ENCODE results near the gene PCDHA5. TPM values are rescaled to one million over a fixed set of nuclear protein-coding genes. Genes with fewer than 3 reads are reported as not detected.
"Not testable (repeated sequence)": the region's sequence is repeated elsewhere in the genome, so short reads cannot be mapped to it uniquely, and the experiment has no call there.

PCDHA5 gene
- total RNA-seq, 1 donor from 2014 or later = 1.0 TPM

DNA sequence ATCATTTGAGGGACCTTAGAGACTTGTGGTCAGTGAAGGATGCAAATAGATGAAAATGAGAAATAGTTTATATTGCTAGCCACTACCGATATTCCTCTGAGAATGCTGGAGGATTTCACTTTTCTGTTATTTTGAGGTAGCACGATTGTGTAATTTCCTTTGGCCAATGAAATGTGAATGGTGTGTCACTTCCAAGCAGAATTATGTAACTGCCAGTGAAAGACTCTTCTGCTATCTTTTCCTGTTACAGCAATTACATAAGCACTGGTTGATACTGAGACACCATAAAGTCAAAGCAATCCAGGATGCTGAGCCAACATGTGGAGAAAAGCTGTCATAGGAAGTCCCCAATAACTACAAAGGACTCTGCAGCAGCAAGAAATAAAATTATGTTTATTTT, 30.3 kb upstream of the PCDHA5 start:
- no peak overlapping the region for H3K4me3 Mint-ChIP-seq (ENCODE audit: unreplicated experiment)
- peaks cover 38% of the 10 kb centered on the region for H3K9me3 Mint-ChIP-seq (ENCODE audit: unreplicated experiment)
- no peaks in the 10 kb centered on the region for H3K4me1 Mint-ChIP-seq (ENCODE audit: unreplicated experiment)
- DNase-seq (ENCODE audit: extremely low spot score, unreplicated experiment) = no peak
- H3K36me3 Mint-ChIP-seq (ENCODE audit: unreplicated experiment) = no peaks in the 10 kb centered on the region
- TF ChIP-seq, protein P1, sequence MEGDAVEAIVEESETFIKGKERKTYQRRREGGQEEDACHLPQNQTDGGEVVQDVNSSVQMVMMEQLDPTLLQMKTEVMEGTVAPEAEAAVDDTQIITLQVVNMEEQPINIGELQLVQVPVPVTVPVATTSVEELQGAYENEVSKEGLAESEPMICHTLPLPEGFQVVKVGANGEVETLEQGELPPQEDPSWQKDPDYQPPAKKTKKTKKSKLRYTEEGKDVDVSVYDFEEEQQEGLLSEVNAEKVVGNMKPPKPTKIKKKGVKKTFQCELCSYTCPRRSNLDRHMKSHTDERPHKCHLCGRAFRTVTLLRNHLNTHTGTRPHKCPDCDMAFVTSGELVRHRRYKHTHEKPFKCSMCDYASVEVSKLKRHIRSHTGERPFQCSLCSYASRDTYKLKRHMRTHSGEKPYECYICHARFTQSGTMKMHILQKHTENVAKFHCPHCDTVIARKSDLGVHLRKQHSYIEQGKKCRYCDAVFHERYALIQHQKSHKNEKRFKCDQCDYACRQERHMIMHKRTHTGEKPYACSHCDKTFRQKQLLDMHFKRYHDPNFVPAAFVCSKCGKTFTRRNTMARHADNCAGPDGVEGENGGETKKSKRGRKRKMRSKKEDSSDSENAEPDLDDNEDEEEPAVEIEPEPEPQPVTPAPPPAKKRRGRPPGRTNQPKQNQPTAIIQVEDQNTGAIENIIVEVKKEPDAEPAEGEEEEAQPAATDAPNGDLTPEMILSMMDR (IDR thresholded peaks at IDR 0.05) = no peak
- H3K27me3 Mint-ChIP-seq (ENCODE audit: unreplicated experiment) = no peaks in the 10 kb centered on the region
- no peak overlapping the region for H3K27ac Mint-ChIP-seq (ENCODE audit: unreplicated experiment)

DNA sequence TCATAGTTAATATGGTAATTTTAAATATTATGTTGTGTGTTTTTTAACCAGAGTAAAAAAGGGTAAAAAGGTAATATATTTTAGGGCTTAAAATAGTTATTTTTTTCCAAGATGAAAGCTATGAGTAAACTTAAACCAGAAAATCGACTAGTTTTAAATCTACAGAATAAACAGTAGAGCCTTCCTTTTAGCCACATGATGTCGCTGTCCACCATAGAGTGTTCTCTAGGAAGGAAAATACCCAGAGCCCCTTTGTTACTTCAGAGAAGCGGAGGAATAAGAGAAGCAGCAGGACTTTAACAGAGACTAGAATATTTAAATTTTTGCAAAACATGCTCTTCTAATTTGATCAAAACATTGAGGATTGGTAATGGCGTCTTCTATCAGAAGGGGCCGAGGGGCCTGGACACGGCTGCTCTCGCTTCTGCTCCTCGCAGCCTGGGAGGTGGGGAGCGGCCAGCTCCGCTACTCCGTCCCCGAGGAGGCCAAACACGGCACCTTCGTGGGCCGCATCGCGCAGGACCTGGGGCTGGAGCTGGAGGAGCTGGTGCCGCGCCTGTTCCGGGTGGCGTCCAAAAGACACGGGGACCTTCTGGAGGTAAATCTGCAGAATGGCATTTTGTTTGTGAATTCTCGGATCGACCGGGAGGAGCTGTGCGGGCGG, 26.7 kb upstream of the PCDHA5 start, which contains the start of gene PCDHA2:
PCDHA2 (plus strand) TSS at position 258 of the 664 bp plus-strand sequence.
- H3K36me3 Mint-ChIP-seq (ENCODE audit: unreplicated experiment) = peaks cover 4% of the 10 kb centered on the region
- no peaks in the 10 kb centered on the region for H3K4me1 Mint-ChIP-seq (ENCODE audit: unreplicated experiment)
- peak within 1 kb of the TSS; percentile 63 for H3K4me3 Mint-ChIP-seq (ENCODE audit: unreplicated experiment)
- DNase-seq (ENCODE audit: extremely low spot score, unreplicated experiment) = no peak
- TF ChIP-seq, protein P1 (IDR thresholded peaks at IDR 0.05) = peak; percentile 25
- H3K27me3 Mint-ChIP-seq (ENCODE audit: unreplicated experiment) = no peaks in the 10 kb centered on the region
- no peak within 1 kb of the TSS for H3K27ac Mint-ChIP-seq (ENCODE audit: unreplicated experiment)
- H3K9me3 Mint-ChIP-seq (ENCODE audit: unreplicated experiment) = peaks cover 36% of the 10 kb centered on the region

DNA sequence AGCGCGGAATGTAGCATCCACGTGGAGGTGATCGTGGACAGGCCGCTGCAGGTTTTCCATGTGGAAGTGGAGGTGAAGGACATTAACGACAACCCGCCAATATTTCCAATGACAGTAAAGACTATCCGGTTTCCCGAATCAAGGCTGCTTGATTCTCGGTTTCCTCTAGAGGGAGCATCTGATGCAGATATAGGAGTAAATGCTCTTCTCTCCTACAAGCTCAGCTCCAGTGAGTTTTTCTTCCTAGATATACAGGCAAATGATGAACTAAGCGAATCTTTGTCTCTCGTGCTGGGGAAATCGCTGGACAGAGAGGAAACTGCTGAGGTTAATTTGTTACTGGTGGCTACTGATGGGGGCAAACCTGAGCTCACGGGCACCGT, 26.2 kb upstream of the PCDHA5 start:
- no peak for DNase-seq (ENCODE audit: extremely low spot score, unreplicated experiment)
- Mint-ChIP-seq H3K27me3 (ENCODE audit: unreplicated experiment) (no peaks in the 10 kb centered on the region), H3K4me1 (ENCODE audit: unreplicated experiment) (no peaks in the 10 kb centered on the region), H3K4me3 (ENCODE audit: unreplicated experiment) (peak overlapping the region; percentile 63), H3K9me3 (ENCODE audit: unreplicated experiment) (peaks cover 38% of the 10 kb centered on the region), H3K27ac (ENCODE audit: unreplicated experiment) (no peak overlapping the region), H3K36me3 (ENCODE audit: unreplicated experiment) (peaks cover 5% of the 10 kb centered on the region)
- TF ChIP-seq, protein P1 (IDR thresholded peaks at IDR 0.05) = peak; percentile 31

DNA sequence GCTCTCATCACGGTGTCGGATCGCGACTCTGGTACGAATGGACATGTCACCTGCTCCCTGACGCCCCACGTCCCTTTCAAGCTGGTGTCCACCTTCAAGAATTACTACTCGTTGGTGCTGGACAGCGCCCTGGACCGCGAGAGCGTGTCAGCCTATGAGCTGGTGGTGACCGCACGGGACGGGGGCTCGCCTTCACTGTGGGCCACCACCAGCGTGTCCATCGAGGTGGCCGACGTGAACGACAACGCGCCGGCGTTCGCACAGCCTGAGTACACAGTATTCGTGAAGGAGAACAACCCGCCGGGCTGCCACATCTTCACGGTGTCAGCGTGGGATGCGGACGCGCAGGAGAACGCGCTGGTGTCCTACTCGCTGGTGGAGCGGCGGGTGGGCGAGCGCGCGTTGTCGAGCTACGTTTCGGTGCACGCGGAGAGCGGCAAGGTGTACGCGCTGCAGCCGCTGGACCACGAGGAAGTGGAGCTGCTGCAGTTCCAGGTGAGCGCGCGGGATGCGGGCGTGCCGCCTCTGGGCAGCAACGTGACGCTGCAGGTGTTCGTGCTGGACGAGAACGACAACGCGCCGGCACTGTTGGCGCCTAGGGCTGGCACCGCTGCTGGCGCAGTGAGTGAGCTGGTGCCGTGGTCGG, 25.2 kb upstream of the PCDHA5 start:
- peak; percentile 84 for DNase-seq (ENCODE audit: extremely low spot score, unreplicated experiment)
- not testable (repeated sequence) for H3K27me3 Mint-ChIP-seq (ENCODE audit: unreplicated experiment); H3K36me3 Mint-ChIP-seq (ENCODE audit: unreplicated experiment); H3K4me1 Mint-ChIP-seq (ENCODE audit: unreplicated experiment); H3K4me3 Mint-ChIP-seq (ENCODE audit: unreplicated experiment); H3K27ac Mint-ChIP-seq (ENCODE audit: unreplicated experiment)
- H3K9me3 Mint-ChIP-seq (ENCODE audit: unreplicated experiment) = peaks cover 39% of the 10 kb centered on the region

DNA sequence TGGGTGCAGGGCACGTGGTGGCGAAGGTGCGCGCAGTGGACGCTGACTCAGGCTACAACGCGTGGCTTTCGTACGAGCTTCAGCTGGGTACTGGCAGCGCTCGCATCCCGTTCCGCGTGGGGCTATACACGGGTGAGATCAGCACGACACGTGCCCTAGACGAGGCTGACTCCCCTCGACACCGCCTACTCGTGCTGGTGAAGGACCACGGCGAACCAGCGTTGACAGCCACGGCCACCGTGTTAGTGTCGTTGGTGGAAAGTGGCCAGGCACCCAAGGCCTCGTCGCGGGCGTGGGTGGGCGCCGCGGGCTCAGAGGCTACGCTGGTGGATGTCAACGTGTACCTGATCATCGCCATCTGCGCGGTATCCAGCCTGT, 24.7 kb upstream of the PCDHA5 start:
- TF ChIP-seq, protein P1 (IDR thresholded peaks at IDR 0.05) = no peak
- peaks cover 5% of the 10 kb centered on the region for H3K36me3 Mint-ChIP-seq (ENCODE audit: unreplicated experiment)
- DNase-seq (ENCODE audit: extremely low spot score, unreplicated experiment) = no peak
- H3K4me3 Mint-ChIP-seq (ENCODE audit: unreplicated experiment) = no peak overlapping the region
- H3K27me3 Mint-ChIP-seq (ENCODE audit: unreplicated experiment) = no peaks in the 10 kb centered on the region
- peaks cover 34% of the 10 kb centered on the region for H3K9me3 Mint-ChIP-seq (ENCODE audit: unreplicated experiment)
- no peaks in the 10 kb centered on the region for H3K4me1 Mint-ChIP-seq (ENCODE audit: unreplicated experiment)
- H3K27ac Mint-ChIP-seq (ENCODE audit: unreplicated experiment) = no peak overlapping the region
